AG04449 (cell line): ENCODE data around the gene PLAU.
A peak's percentile ranks its signal among the peaks of the same experiment; 100 is the strongest.

ENCODE experiments used
- CTCF ChIA-PET: fragments of 350-600 bp; formaldehyde crosslinking; extraction: SDS; loops from one replicate; lab custom pipeline; 2021; ENCODE audit warnings: antibody characterized with exemption; lab: Yijun Ruan, JAX
- POLR2A ChIA-PET: fragments of 400-600, 350-600 bp; formaldehyde crosslinking; extraction: SDS; loops from one replicate; lab custom pipeline; 2020; ENCODE audit warnings: antibody characterized with exemption, inconsistent platforms; lab: Yijun Ruan, JAX
- DNase-seq: peaks from one replicate; pipeline ENCODE4 v3.0.0-alpha.2; 2010; ENCODE audit warnings: low read depth, low spot score
- H3K4me3 ChIP-seq: 2 replicates; pipeline ENCODE4 v1.5.1; 2011; ENCODE audit warnings: low read depth, mild to moderate bottlenecking, control low read depth, low read length
- CTCF ChIP-seq: IDR thresholded peaks from one replicate; pipeline ENCODE4 v1.5.1; 2011; ENCODE audit warnings: mild to moderate bottlenecking, moderate library complexity, low read length, control low read depth, inconsistent platforms; ENCODE audit not compliant: insufficient read depth; ENCODE audit errors: missing control alignments

Gene PLAU

GRCh38 chr10:73875139-73875475, 35.8 kb upstream of the PLAU start:
- peak overlapping the region; percentile 66 for H3K4me3 ChIP-seq
- DNase-seq: no peak
- CTCF ChIA-PET: interaction anchor here (1.2 to 17.1 kb wide), 5 partner anchors 14 to 100 kb away, joined by 3 to 518 read pairs (median 16); no protein-coding TSS in a partner anchor
- TF ChIP-seq CTCF: no peak
- POLR2A ChIA-PET: no interaction called here

GRCh38 chr10:73876157-73876556, 34.8 kb upstream of the PLAU start:
- ChIA-PET POLR2A (no interaction called here), CTCF (interaction anchor here (3.1 to 17.1 kb wide), 3 partner anchors 13 to 65 kb away, joined by 16 to 518 read pairs (median 109); no protein-coding TSS in a partner anchor)
- no peak overlapping the region for H3K4me3 ChIP-seq
- DNase-seq: no peak
- no peak for TF ChIP-seq CTCF

GRCh38 chr10:73876566-73876965, 34.4 kb upstream of the PLAU start:
- ChIA-PET CTCF (interaction anchor here (8.7 to 24.3 kb wide), 3 partner anchors 13 to 63 kb away, joined by 109 to 806 read pairs (median 518); no protein-coding TSS in a partner anchor), POLR2A (interaction anchor here (1.3 kb wide), 1 partner anchor 26 kb away, joined by 4 read pairs; no protein-coding TSS in a partner anchor)
- no peak overlapping the region for H3K4me3 ChIP-seq
- no peak for DNase-seq
- TF ChIP-seq CTCF: no peak

- POLR2A ChIA-PET: interaction anchor here (0.5 to 1.3 kb wide), 2 partner anchors 26 to 95 kb away, joined by 3 to 4 read pairs; partner anchors contain the start of gene CHCHD1
- CTCF ChIA-PET: interaction anchor here (1.4 to 24.3 kb wide), 5 partner anchors 13 to 62 kb away, joined by 4 to 806 read pairs (median 109); no protein-coding TSS in a partner anchor
- no peak overlapping the region for H3K4me3 ChIP-seq
- TF ChIP-seq CTCF: no peak
- DNase-seq: no peak
These were observed 34.0 kb upstream of the PLAU start for GRCh38 chr10:73876971-73877370.

GRCh38 chr10:73877533-73878160, 33.3 kb upstream of the PLAU start:
- no peak overlapping the region for H3K4me3 ChIP-seq
- POLR2A ChIA-PET: interaction anchor here (0.5 to 1.3 kb wide), 2 partner anchors 27 to 96 kb away, joined by 3 to 4 read pairs; partner anchors contain the start of gene CHCHD1
- no peak for TF ChIP-seq CTCF
- CTCF ChIA-PET: interaction anchor here (0.7 to 24.3 kb wide), 13 partner anchors 9 to 149 kb away, joined by 3 to 806 read pairs (median 22); a partner anchor contains a TSS
- no peak for DNase-seq

- DNase-seq: no peak
- CTCF ChIA-PET: interaction anchor here (0.9 to 24.3 kb wide), 24 partner anchors 10 to 260 kb away, joined by 3 to 806 read pairs (median 12); a partner anchor contains a TSS
- no peak overlapping the region for H3K4me3 ChIP-seq
- no peak for TF ChIP-seq CTCF
- POLR2A ChIA-PET: interaction anchor here (0.7 kb wide), 1 partner anchor 30 kb away, joined by 4 read pairs; no protein-coding TSS in a partner anchor
These were observed 32.6 kb upstream of the PLAU start for GRCh38 chr10:73878365-73878764.
